ENCODE results near the gene CHRNB2. TPM values are rescaled to one million over a fixed set of nuclear protein-coding genes. Genes with fewer than 3 reads are reported as not detected.

CHRNB2 gene
- total and polyA plus RNA-seq, 2 of the 4 experiments (the other 2 are of a cell fraction): under 0.01 to 0.03 TPM

GRCh38 chr1:154611150-154611862 is 43.7 kb downstream of the CHRNB2 start:
- no peak overlapping the region for H4K8ac ChIP-seq (ENCODE audit: low read depth in 2 of 2, low read length in 2 of 2)
- BruUV-seq (replicated peaks): no TSS peak
- TF ChIP-seq RAD21 (IDR thresholded peaks at IDR 0.05; ENCODE audit: low read length): no peak
- no peak for TF ChIP-seq BHLHE40 (IDR thresholded peaks at IDR 0.05; ENCODE audit: low read depth, low read length)
- no peak for TF ChIP-seq NFE2L2 (IDR thresholded peaks at IDR 0.05; ENCODE audit: low read depth, low read length)
- TF ChIP-seq MXI1 (IDR thresholded peaks at IDR 0.05; ENCODE audit: borderline replicate concordance, low read depth, low read length): no peak
- no peak for TF ChIP-seq RFX5 (IDR thresholded peaks at IDR 0.05; ENCODE audit: low read depth, low read length)
- TF ChIP-seq RCOR1 (IDR thresholded peaks at IDR 0.05; ENCODE audit: insufficient replicate concordance, low read length): no peak
- no peak for TF ChIP-seq MAZ (IDR thresholded peaks at IDR 0.05; ENCODE audit: borderline replicate concordance, low read depth, low read length)
- no peak for TF ChIP-seq MAFK (IDR thresholded peaks at IDR 0.05; ENCODE audit: low read depth, low read length)
- no peak for TF ChIP-seq SMC3 (IDR thresholded peaks at IDR 0.05; ENCODE audit: low read depth, low read length)
- TF ChIP-seq USF2 (IDR thresholded peaks at IDR 0.05; ENCODE audit: low read depth, low read length): no peak
- TF ChIP-seq FOS (IDR thresholded peaks at IDR 0.05; ENCODE audit: low read depth, low read length): no peak
- no peak for TF ChIP-seq CTCF (conservative IDR thresholded peaks at IDR 0.05; ENCODE audit: low read depth, low read length)
- no peak for TF ChIP-seq CEBPB (IDR thresholded peaks at IDR 0.05; ENCODE audit: low read depth, low read length)
- TF ChIP-seq POLR2A (IDR thresholded peaks at IDR 0.05; ENCODE audit: low read depth, low read length): no peak
- no peak for TF ChIP-seq ELK1 (IDR thresholded peaks at IDR 0.05; ENCODE audit: borderline replicate concordance, low read depth, low read length)

More at GRCh38 chr1:154611150-154611862, 43.7 kb downstream of the CHRNB2 start:
- H3K79me1 ChIP-seq (ENCODE audit: low read depth in 1 of 2, low read length in 2 of 2): peaks cover 38 to 70% of the 10 kb centered on the region in 2 experiments
- POLR2A ChIA-PET (ENCODE audit: unreplicated experiment): interaction anchor here (0.7 kb wide), 1 partner anchor 392 kb away, joined by 10 read pairs; no protein-coding TSS in a partner anchor
- DNase-seq (no peak), ATAC-seq (ENCODE audit: low read depth) (no peak)
- H3K4me2 ChIP-seq (ENCODE audit: low read depth, low read length): no peak overlapping the region
- H3K27me3 ChIP-seq (ENCODE audit: control insufficient read depth, insufficient read depth, low read length): no peaks in the 10 kb centered on the region
- CTCF ChIA-PET: interaction anchor here (1.0 kb wide), 1 partner anchor 10 kb away, joined by 3 read pairs; no protein-coding TSS in a partner anchor
- H3K9me1 ChIP-seq (ENCODE audit: insufficient read depth, low read length): peaks cover 5% of the 10 kb centered on the region; the same call in 1 of the 2 replicates
- H2AFZ ChIP-seq (replicated peaks; ENCODE audit: low read length, poor library complexity): no peak overlapping the region
- no peak overlapping the region for H2AK9ac ChIP-seq (replicated peaks; ENCODE audit: low read depth, low read length, poor library complexity)
- H3K18ac ChIP-seq (ENCODE audit: low read depth, low read length): no peak overlapping the region
- H3K4ac ChIP-seq (ENCODE audit: low read depth, low read length): no peak overlapping the region
- no peak overlapping the region for H4K91ac ChIP-seq (ENCODE audit: insufficient read depth, low read depth, low read length)
- no peak overlapping the region for H2BK20ac ChIP-seq (ENCODE audit: low read depth, low read length)
- intact Hi-C loops (cut with micrococcal nuclease): no loop called here
- H2AK5ac ChIP-seq (ENCODE audit: low read depth, low read length): no peak overlapping the region
- no CpG with 5 or more reads among the region's 10 CpGs for WGBS, 2 experiments (ENCODE audit: extremely low coverage in 2 of 2, insufficient read length in 1 of 2)
- H3K56ac ChIP-seq (ENCODE audit: extremely low read depth, insufficient read depth, low read length): no peak overlapping the region
- H4K20me1 ChIP-seq (ENCODE audit: insufficient read depth, low read length): peaks cover 47% of the 10 kb centered on the region
- dilution Hi-C loops (cut with HindIII; ENCODE audit: low sequenced_read_pairs, unreplicated experiment): no loop called here
- no peaks in the 10 kb centered on the region for H3K9me3 ChIP-seq (ENCODE audit: control insufficient read depth, insufficient read depth, low read length)
- no peak overlapping the region for H2BK15ac ChIP-seq (ENCODE audit: low read depth, low read length)
- no peak overlapping the region for H3K9ac ChIP-seq (ENCODE audit: low read depth, low read length)
- no peaks in the 10 kb centered on the region for H3K36me3 ChIP-seq (ENCODE audit: control insufficient read depth, insufficient read depth, low read length)
- no peak overlapping the region for H2BK5ac ChIP-seq (ENCODE audit: low read depth, low read length, poor library complexity, severe bottlenecking)
- 0 out of 2 replicates have a peak overlapping the region, but pooled peaks have one; percentile 16 for H3K23ac ChIP-seq (ENCODE audit: low read depth, low read length)
- peaks cover 3% of the 10 kb centered on the region for H3K4me1 ChIP-seq (ENCODE audit: control insufficient read depth, insufficient read depth, low read length)
- no peak overlapping the region for H3K4me3 ChIP-seq (ENCODE audit: insufficient read depth, low read depth, low read length)
- H2BK120ac ChIP-seq (ENCODE audit: low read depth, low read length): no peak overlapping the region
- H3K14ac ChIP-seq (replicated peaks; ENCODE audit: low read depth, low read length): no peak overlapping the region
- no peak overlapping the region for H3K27ac ChIP-seq (ENCODE audit: insufficient read depth, low read length)
- H4K5ac ChIP-seq (ENCODE audit: low read depth, low read length): no peak overlapping the region
- in situ Hi-C loops (cut with MboI; ENCODE audit: low sequenced_read_pairs): no loop called here
